Stimulated activated CD4-positive, alpha-beta T cell treated with anti-CD3 and anti-CD28 coated beads, Interleukin-2, amount 100 ng/mL, for 4 hours (primary cell): ENCODE measurements around the gene P4HA2.
"Not testable (repeated sequence)": the region's sequence is repeated elsewhere in the genome, so short reads cannot be mapped to it uniquely, and the experiment has no call there.

Experiments used
- DNase-seq: peaks from one replicate; pipeline ENCODE4 v3.0.0-alpha.2; 2020; ENCODE audit warnings: low read depth

The P4HA2 gene

GRCh38 chr5:132199116-132199680, 28.5 kb downstream of the P4HA2 start:
- no peak for DNase-seq

- DNase-seq: no peak
These were observed 29.1 kb downstream of the P4HA2 start for GRCh38 chr5:132198571-132198970.

GRCh38 chr5:132195727-132196126, 31.9 kb downstream of the P4HA2 start:
- DNase-seq: no peak

GRCh38 chr5:132193165-132193694, 34.4 kb downstream of the P4HA2 start:
- DNase-seq: no peak

GRCh38 chr5:132190161-132190817, 37.4 kb downstream of the P4HA2 start:
- DNase-seq: no peak

- DNase-seq: no peak
These were observed 43.1 kb downstream of the P4HA2 start for GRCh38 chr5:132184588-132184987.

- DNase-seq: no peak
These were observed 43.9 kb downstream of the P4HA2 start for GRCh38 chr5:132183723-132184122.

- no peak for DNase-seq
These were observed 45.2 kb downstream of the P4HA2 start for GRCh38 chr5:132182359-132183040.

- DNase-seq: no peak
These were observed 46.5 kb downstream of the P4HA2 start for GRCh38 chr5:132181011-132181629.

- DNase-seq: no peak
These were observed 47.4 kb downstream of the P4HA2 start for GRCh38 chr5:132180134-132180745.

- DNase-seq: no peak
These were observed 48.2 kb downstream of the P4HA2 start for GRCh38 chr5:132179405-132179804.

- no peak for DNase-seq
These were observed 49.9 kb downstream of the P4HA2 start for GRCh38 chr5:132177691-132178149.

- no peak for DNase-seq
These were observed 50.7 kb downstream of the P4HA2 start for GRCh38 chr5:132176987-132177386.

- DNase-seq: no peak
These were observed 51.1 kb downstream of the P4HA2 start for GRCh38 chr5:132176521-132176945.

GRCh38 chr5:132162945-132163344, 64.7 kb downstream of the P4HA2 start:
- DNase-seq: no peak

GRCh38 chr5:132161574-132162326, 65.9 kb downstream of the P4HA2 start:
- not testable (repeated sequence) for DNase-seq

- no peak for DNase-seq
These were observed 71.2 kb downstream of the P4HA2 start for GRCh38 chr5:132156413-132156812.

GRCh38 chr5:132150565-132150964, 77.1 kb downstream of the P4HA2 start:
- DNase-seq: no peak

GRCh38 chr5:132147663-132148062, 80.0 kb downstream of the P4HA2 start:
- no peak for DNase-seq

GRCh38 chr5:132145326-132145725, 82.3 kb downstream of the P4HA2 start:
- DNase-seq: not testable (repeated sequence)

- DNase-seq: no peak
These were observed 84.5 kb downstream of the P4HA2 start for GRCh38 chr5:132143148-132143547.
